Activated CD8-positive, alpha-beta memory T cell treated with anti-CD3 and anti-CD28 coated beads for 1 hour (primary cell): ENCODE measurements around the gene HIC1.

Source experiments
- DNase-seq, 2 donors: peaks; one replicate each; pipeline ENCODE4 v3.0.0-alpha.2; 2020; ENCODE audit warnings: low read depth in 1 of 2; ENCODE audit errors: extremely low read depth in 1 of 2

HIC1 gene

GRCh38 chr17:2094891-2095535 is 40.1 kb downstream of the HIC1 start:
- no peak for DNase-seq

- no peak for DNase-seq
Observed at GRCh38 chr17:2095536-2095910, 40.6 kb downstream of the HIC1 start.

GRCh38 chr17:2101448-2102257 is 46.8 kb downstream of the HIC1 start:
- peak; percentile 24 to 26 for DNase-seq

- DNase-seq: no peak
Observed at GRCh38 chr17:2102931-2103809, 48.3 kb downstream of the HIC1 start.

- no peak for DNase-seq
Observed at GRCh38 chr17:2105663-2106062, 50.8 kb downstream of the HIC1 start.

GRCh38 chr17:2106308-2106955 is 51.5 kb downstream of the HIC1 start:
- no peak for DNase-seq

GRCh38 chr17:2107050-2107449 is 52.1 kb downstream of the HIC1 start:
- DNase-seq: no peak

- DNase-seq: no peak
Observed at GRCh38 chr17:2107506-2107905, 52.6 kb downstream of the HIC1 start.

GRCh38 chr17:2108170-2108569 is 53.3 kb downstream of the HIC1 start:
- no peak for DNase-seq

- no peak for DNase-seq
Observed at GRCh38 chr17:2110436-2110835, 55.5 kb downstream of the HIC1 start.

GRCh38 chr17:2111691-2112090 is 56.8 kb downstream of the HIC1 start:
- DNase-seq: no peak
